ENCODE measurements around the gene HSD11B1L.
A peak's percentile ranks its signal among the peaks of the same experiment; 100 is the strongest.

- TF ChIP-seq CTCF (IDR thresholded peaks at IDR 0.05 in 2 of 3, conservative IDR thresholded peaks at IDR 0.05 in 1 of 3; ENCODE audit: borderline replicate concordance in 1 of 3, insufficient read depth in 1 of 3, low read depth in 2 of 3, low read length in 2 of 3) = peak; percentile 83 to 96 (median 89)
- no peak for TF ChIP-seq ZNF274 (IDR thresholded peaks at IDR 0.05; ENCODE audit: low read depth, low read length)
- peak; percentile 99 for TF ChIP-seq POLR2AphosphoS5 (IDR thresholded peaks at IDR 0.05; ENCODE audit: low read depth, low read length)
- TF ChIP-seq EZH2phosphoT487 (IDR thresholded peaks at IDR 0.05; ENCODE audit: borderline replicate concordance) = no peak
- TF ChIP-seq POLR2A (IDR thresholded peaks at IDR 0.05; ENCODE audit: borderline replicate concordance, extremely low read depth, insufficient read depth, insufficient read length) = peak; percentile 95
- no peak for TF ChIP-seq CEBPB (IDR thresholded peaks at IDR 0.05; ENCODE audit: low read depth)
These were observed 9.5 kb downstream of the HSD11B1L start, which contains the start of gene RPL36 for GRCh38 chr19:5690125-5690954.
